ENCODE data around the gene MRPL53. TPM values are rescaled to one million over a fixed set of nuclear protein-coding genes. Genes with fewer than 3 reads are reported as not detected.

Gene MRPL53
- total and polyA plus RNA-seq, 2 of the 13 experiments (the other 11 are each of a cell fraction or from before 2014, with no cell fraction given) = 34.3 to 51.9 TPM

- peak; percentile 99 for TF ChIP-seq ERF (CRISPR knock-in tag; IDR thresholded peaks at IDR 0.05)
- TF ChIP-seq ATF7 (IDR thresholded peaks at IDR 0.05) = no peak
- TF ChIP-seq ATF7 (CRISPR knock-in tag; IDR thresholded peaks at IDR 0.05) = peak; percentile 64
- 0 out of 2 replicates have a peak, but pooled peaks have one; percentile 17 for TF ChIP-seq MBD4 (IDR thresholded peaks at IDR 0.05; ENCODE audit: borderline replicate concordance, low read length)
- TF ChIP-seq MTA3 (CRISPR knock-in tag; IDR thresholded peaks at IDR 0.05) = no peak
- no peak for TF ChIP-seq NBN (conservative IDR thresholded peaks at IDR 0.05)
- TF ChIP-seq ZFP36L2 (CRISPR knock-in tag; IDR thresholded peaks at IDR 0.05) = no peak
- no peak for TF ChIP-seq MLXIP (CRISPR knock-in tag; IDR thresholded peaks at IDR 0.05; ENCODE audit: borderline replicate concordance)
- TF ChIP-seq MZF1 (CRISPR knock-in tag; IDR thresholded peaks at IDR 0.05; ENCODE audit: borderline replicate concordance) = no peak
- peak; percentile 94 for TF ChIP-seq PHF5A (CRISPR knock-in tag; IDR thresholded peaks at IDR 0.05; ENCODE audit: low read depth, unreplicated experiment)
- peak; percentile 89 for TF ChIP-seq ETV5 (CRISPR knock-in tag; IDR thresholded peaks at IDR 0.05; ENCODE audit: borderline replicate concordance)
- no peak for TF ChIP-seq ZNF737 (CRISPR knock-in tag; IDR thresholded peaks at IDR 0.05; ENCODE audit: borderline replicate concordance)
- peak; percentile 79; the same call in 1 of the 2 replicates for TF ChIP-seq FOXJ3 (CRISPR knock-in tag; IDR thresholded peaks at IDR 0.05; ENCODE audit: borderline replicate concordance)
- TF ChIP-seq FOXC1 (CRISPR knock-in tag; IDR thresholded peaks at IDR 0.05; ENCODE audit: borderline replicate concordance) = peak; percentile 93; the same call in 1 of the 2 replicates
- TF ChIP-seq ZBTB7B (CRISPR knock-in tag; IDR thresholded peaks at IDR 0.05) = peak; percentile 76; the same call in 1 of the 2 replicates
- TF ChIP-seq CREB3 (CRISPR knock-in tag; IDR thresholded peaks at IDR 0.05) = no peak
- 0 out of 2 replicates have a peak, but pooled peaks have one; percentile 60 for TF ChIP-seq CHD2 (IDR thresholded peaks at IDR 0.05; ENCODE audit: low read depth, low read length)
- peak; percentile 94 for TF ChIP-seq SALL2 (CRISPR knock-in tag; IDR thresholded peaks at IDR 0.05)
- TF ChIP-seq AGO1 (IDR thresholded peaks at IDR 0.05; ENCODE audit: low read depth, low read length, poor library complexity, severe bottlenecking) = no peak
- peak; percentile 37; the same call in 1 of the 2 replicates for TF ChIP-seq DNMT1 (CRISPR knock-in tag; IDR thresholded peaks at IDR 0.05)
Measured at GRCh38 chr2:74454654-74455511, 17.6 kb downstream of the MRPL53 start, which contains the start of gene INO80B (continued).

Measured in HepG2 (cell line).